HepG2 (cell line): ENCODE measurements around the gene P2RX6. TPM values are rescaled to one million over a fixed set of nuclear protein-coding genes. Genes with fewer than 3 reads are reported as not detected.

Experiments
- ATAC-seq: fragments of 200-7000 bp; cut with Tn5 transposase; 3 replicates; pipeline ENCODE4 v1.9.1; 2020; ENCODE audit warnings: mild to moderate bottlenecking, moderate library complexity
- BruUV-seq: library from RNA; stranded (reverse); fragments of 400-500 nt; replicated peaks from 2 replicates; lab custom pipeline; 2021; lab: Mats Ljungman, UMichigan
- CTCF ChIA-PET: fragments of 300-600 bp; formaldehyde crosslinking; extraction: SDS; loops from one replicate; lab custom pipeline; 2021; ENCODE audit warnings: low total read pairs, inconsistent platforms, low intra/inter-chr PET ratio; lab: Yijun Ruan, JAX
- POLR2A ChIA-PET: fragments of 350-600 bp; sonication (Branson Sonifier 250); formaldehyde crosslinking; loops from one replicate; lab custom pipeline; 2020; ENCODE audit warnings: antibody characterized with exemption, inconsistent platforms; lab: Yijun Ruan, JAX
- DNase-seq: peaks from one replicate; pipeline ENCODE4 v3.0.0-alpha.2; 2015; ENCODE audit warnings: low spot score
- FAIRE-seq: peaks from 3 replicates; lab custom pipeline; 2011; peaks lifted over from hg19 to GRCh38; lab: Jason Lieb, UNC
- H2AFZ ChIP-seq: one replicate; pipeline ENCODE4 v1.6.1; 2011; ENCODE audit warnings: low read length, inconsistent platforms
- H3K27ac ChIP-seq: fragments of 300-600 bp; 3 replicates; pipeline ENCODE4 v1.8.0; 2011; ENCODE audit warnings: mixed run types, mild to moderate bottlenecking, mixed read lengths, low read length, inconsistent platforms; ENCODE audit not compliant: insufficient read depth; ENCODE audit errors: extremely low read length
- H3K27me3 ChIP-seq, 2 experiments: fragments of 200-600 bp in 1 of 2; 2 replicates in 1 of 2; 3 replicates in 1 of 2; pipeline versions ENCODE4 v1.6.0 to v1.8.0; 2011; ENCODE audit warnings: low read length in 2 of 2, mild to moderate bottlenecking in 2 of 2, moderate library complexity in 2 of 2, inconsistent platforms in 1 of 2; ENCODE audit not compliant: insufficient read depth in 2 of 2, control insufficient read depth in 1 of 2
- H3K36me3 ChIP-seq, 2 experiments: fragments of 200-600 bp in 1 of 2; replicated peaks in 1 of 2; 2 replicates in 1 of 2; 3 replicates in 1 of 2; pipeline versions ENCODE4 v1.5.1 to v1.8.0; 2011; ENCODE audit warnings: low read length in 2 of 2, inconsistent platforms in 1 of 2; ENCODE audit not compliant: insufficient read depth in 2 of 2, control insufficient read depth in 1 of 2
- H3K4me1 ChIP-seq: 2 replicates; pipeline ENCODE4 v1.5.1; 2012; ENCODE audit warnings: low read length, inconsistent platforms; ENCODE audit not compliant: insufficient read depth
- H3K4me2 ChIP-seq: 2 replicates; pipeline ENCODE4 v1.6.0; 2011; ENCODE audit warnings: low read depth, low read length, inconsistent platforms
- H3K4me3 ChIP-seq, 3 experiments: fragments of 200-600 bp in 1 of 3; sonication (generic), shearing (Covaris generic) in 1 of 3; replicated peaks in 1 of 3; 2 replicates each; pipeline ENCODE4 v1.5.1; 2011 to 2016; ENCODE audit warnings: low read length in 3 of 3, inconsistent platforms in 2 of 3, low read depth in 2 of 3, mild to moderate bottlenecking in 2 of 3, control low read depth in 1 of 3, mixed read lengths in 1 of 3; ENCODE audit not compliant: insufficient read depth in 1 of 3
- H3K79me2 ChIP-seq: one replicate; pipeline ENCODE4 v1.6.1; 2011; ENCODE audit warnings: low read length, inconsistent platforms; ENCODE audit not compliant: insufficient read depth
- H3K9ac ChIP-seq: 2 replicates; pipeline ENCODE4 v1.6.0; 2011; ENCODE audit warnings: mild to moderate bottlenecking, low read depth, low read length, inconsistent platforms; ENCODE audit not compliant: insufficient read depth
- H3K9me3 ChIP-seq: 2 replicates; pipeline ENCODE4 v1.5.1; 2012; ENCODE audit warnings: mild to moderate bottlenecking, low read length
- H4K20me1 ChIP-seq: 2 replicates; pipeline ENCODE4 v1.6.0; 2011; ENCODE audit warnings: inconsistent platforms, mild to moderate bottlenecking, low read length, moderate library complexity; ENCODE audit not compliant: insufficient read depth
- BRCA1 ChIP-seq: sonication (generic); formaldehyde crosslinking; IDR thresholded peaks from 2 replicates; pipeline ENCODE4 v1.4.0; 2020; ENCODE audit warnings: missing genetic modification reagents
- KMT2A ChIP-seq: sonication (generic); formaldehyde crosslinking; IDR thresholded peaks from 2 replicates; pipeline ENCODE4 v1.4.0; 2020; ENCODE audit warnings: missing genetic modification reagents
- MAFG ChIP-seq: sonication (generic); formaldehyde crosslinking; IDR thresholded peaks from 2 replicates; pipeline ENCODE4 v1.5.1; 2020; ENCODE audit warnings: mild to moderate bottlenecking, missing genetic modification reagents
- MEIS1 ChIP-seq: sonication (generic); formaldehyde crosslinking; IDR thresholded peaks from 2 replicates; pipeline ENCODE4 v1.9.0; 2021; ENCODE audit warnings: mild to moderate bottlenecking, missing genetic modification reagents, moderate library complexity, borderline replicate concordance
- NFATC3 ChIP-seq: sonication (generic); formaldehyde crosslinking; IDR thresholded peaks from 2 replicates; pipeline ENCODE4 v1.5.1; 2020; ENCODE audit warnings: mild to moderate bottlenecking, missing genetic modification reagents
- RFX1 ChIP-seq: fragments of 450-650 bp; IDR thresholded peaks from 2 replicates; pipeline ENCODE4 v1.6.1; 2017
- SKI ChIP-seq: fragments of 450-650 bp; IDR thresholded peaks from one replicate; pipeline ENCODE4 v1.6.1; 2018; ENCODE audit warnings: mild to moderate bottlenecking; ENCODE audit not compliant: partially characterized antibody
- SMARCE1 ChIP-seq: fragments of 450-650 bp; IDR thresholded peaks from 2 replicates; pipeline ENCODE4 v1.6.1; 2017; ENCODE audit warnings: borderline replicate concordance
- SOX6 ChIP-seq, 2 experiments: fragments of 450-650 bp in 1 of 2; sonication (generic) in 1 of 2; formaldehyde crosslinking in 1 of 2; IDR thresholded peaks; 2 replicates each; pipeline versions ENCODE4 v1.4.0 to v1.6.1; 2017 to 2020; ENCODE audit warnings: antibody characterized with exemption in 1 of 2, mild to moderate bottlenecking in 1 of 2, missing genetic modification reagents in 1 of 2
- U2AF2 ChIP-seq: fragments of 200-400 bp; formaldehyde crosslinking; IDR thresholded peaks from 2 replicates; pipeline ENCODE4 v1.6.1; 2017; ENCODE audit warnings: low read depth, mild to moderate bottlenecking, low read length
- ZFP82 ChIP-seq: sonication (generic); formaldehyde crosslinking; IDR thresholded peaks from 2 replicates; pipeline ENCODE4 v1.5.1; 2020; ENCODE audit warnings: mild to moderate bottlenecking, missing genetic modification reagents, borderline replicate concordance
- ZFX ChIP-seq: sonication (generic); formaldehyde crosslinking; IDR thresholded peaks from 2 replicates; pipeline ENCODE4 v1.4.0; 2020; ENCODE audit warnings: mild to moderate bottlenecking, low read depth, missing genetic modification reagents, moderate library complexity
- ZNF230 ChIP-seq: sonication (generic); formaldehyde crosslinking; IDR thresholded peaks from 2 replicates; pipeline ENCODE4 v1.4.0; 2020; ENCODE audit warnings: mild to moderate bottlenecking, missing genetic modification reagents
- ZNF331 ChIP-seq: sonication (generic); formaldehyde crosslinking; IDR thresholded peaks from 2 replicates; pipeline ENCODE4 v1.4.0; 2020; ENCODE audit warnings: missing genetic modification reagents
- ZNF614 ChIP-seq: IDR thresholded peaks from 2 replicates; pipeline ENCODE4 v1.6.1; 2018; ENCODE audit warnings: missing biosample characterization, missing genetic modification reagents, inconsistent platforms, borderline replicate concordance
- ZSCAN31 ChIP-seq: sonication (generic); formaldehyde crosslinking; IDR thresholded peaks from 2 replicates; pipeline ENCODE4 v1.5.0; 2020; ENCODE audit warnings: low read depth, mild to moderate bottlenecking, missing genetic modification reagents
- WGBS: methylation state at CpG from one replicate; pipeline ENCODE4 v1.1.6; 2017; ENCODE audit warnings: low lambda C conversion rate; 5-methylcytosine and 5-hydroxymethylcytosine counted together
- in situ Hi-C: cut with HindIII; loops from 2 replicates; pipeline ENCODE4 v1.10.0; 2017; ENCODE audit warnings: low pct_unique_long_range_greater_than_20kb; ENCODE audit not compliant: extremely low pct_ligation_motif_present
- intact Hi-C: fragments of 100-400 bp; cut with micrococcal nuclease; formaldehyde crosslinking; loops from one replicate; pipeline ENCODE4 v1.10.0; 2022; ENCODE audit not compliant: unreplicated experiment
- polyA plus RNA-seq, 8 experiments: library from polyadenylated mRNA; depleted of rRNA in 3 of 8; stranded (reverse) in 7 of 8; unstranded in 1 of 8; fragments of >200 nt; fragmentation: Illumina TruSeq in 4 of 8; extraction: Trizol in 4 of 8; gene quantifications; 2 replicates each; pipeline versions ENCODE4 v1.2.1 to v1.2.3, GENCODE V29; 2011 to 2016; ENCODE audit warnings: low read depth in 4 of 8, missing spikeins in 1 of 8, mixed read lengths in 1 of 8; ENCODE audit not compliant: insufficient read depth in 1 of 8
- total RNA-seq, 5 experiments: library from RNA; depleted of rRNA; stranded (reverse); fragments of >200 nt; fragmentation: Illumina TruSeq; extraction: Trizol; gene quantifications; 2 replicates each; pipeline ENCODE4 v1.2.3, GENCODE V29; 2016; ENCODE audit warnings: low read depth in 1 of 5
- TF ChIP-seq, protein P1 (sequence below): sonication (generic); formaldehyde crosslinking; IDR thresholded peaks from 2 replicates; pipeline ENCODE4 v1.4.0; 2020; ENCODE audit warnings: missing genetic modification reagents
- TF ChIP-seq, protein P2 (sequence below): sonication (generic); formaldehyde crosslinking; IDR thresholded peaks from 2 replicates; pipeline ENCODE4 v1.4.0; 2020; ENCODE audit warnings: mild to moderate bottlenecking, low read depth, missing genetic modification reagents

P2RX6 gene
- total and polyA plus RNA-seq, 2 of the 13 experiments (the other 11 are each of a cell fraction or from before 2014, with no cell fraction given) = 0.04 to 0.12 TPM

DNA sequence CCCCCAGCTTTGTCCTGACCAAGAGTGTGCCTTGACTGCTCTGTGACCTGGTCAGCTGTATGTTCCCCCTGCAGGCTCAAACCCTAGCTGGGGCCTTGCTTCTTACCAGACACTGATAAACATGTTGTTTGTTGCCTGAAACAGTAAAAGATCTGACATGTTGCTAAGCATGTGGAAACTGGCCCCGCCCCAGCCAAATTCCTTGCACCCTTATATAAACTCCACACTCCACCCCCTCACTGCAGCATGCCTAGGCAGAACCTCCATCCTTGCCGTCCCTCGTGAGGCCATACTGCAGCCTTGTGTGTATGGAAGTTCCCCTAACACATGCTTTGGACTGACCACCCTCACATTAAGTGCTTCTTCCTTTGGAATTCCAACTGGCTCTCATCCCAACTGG, 58.1 kb downstream of the P2RX6 start:
- ATAC-seq (no peak), FAIRE-seq (no peak), DNase-seq (no peak)
- Histone ChIP-seq H3K4me3 (no peak overlapping the region), H3K27ac (no peak overlapping the region), H3K4me1 (peaks cover 9% of the 10 kb centered on the region), H2AFZ (no peak overlapping the region), H3K9me3 (no peaks in the 10 kb centered on the region), H3K9ac (no peak overlapping the region), H3K36me3 (no peaks in the 10 kb centered on the region), H3K4me2 (no peak overlapping the region), H3K79me2 (no peaks in the 10 kb centered on the region), H4K20me1 (no peaks in the 10 kb centered on the region), H3K27me3 (peaks cover 3 to 29% of the 10 kb centered on the region in 2 experiments; a peak in 4 of 5 replicates)
- ChIA-PET CTCF (no interaction called here), POLR2A (no interaction called here)
- BruUV-seq = no TSS peak
- TF ChIP-seq RFX1 = no peak
- no peak for TF ChIP-seq ZFP82 (CRISPR knock-in tag)
- TF ChIP-seq, protein P1, sequence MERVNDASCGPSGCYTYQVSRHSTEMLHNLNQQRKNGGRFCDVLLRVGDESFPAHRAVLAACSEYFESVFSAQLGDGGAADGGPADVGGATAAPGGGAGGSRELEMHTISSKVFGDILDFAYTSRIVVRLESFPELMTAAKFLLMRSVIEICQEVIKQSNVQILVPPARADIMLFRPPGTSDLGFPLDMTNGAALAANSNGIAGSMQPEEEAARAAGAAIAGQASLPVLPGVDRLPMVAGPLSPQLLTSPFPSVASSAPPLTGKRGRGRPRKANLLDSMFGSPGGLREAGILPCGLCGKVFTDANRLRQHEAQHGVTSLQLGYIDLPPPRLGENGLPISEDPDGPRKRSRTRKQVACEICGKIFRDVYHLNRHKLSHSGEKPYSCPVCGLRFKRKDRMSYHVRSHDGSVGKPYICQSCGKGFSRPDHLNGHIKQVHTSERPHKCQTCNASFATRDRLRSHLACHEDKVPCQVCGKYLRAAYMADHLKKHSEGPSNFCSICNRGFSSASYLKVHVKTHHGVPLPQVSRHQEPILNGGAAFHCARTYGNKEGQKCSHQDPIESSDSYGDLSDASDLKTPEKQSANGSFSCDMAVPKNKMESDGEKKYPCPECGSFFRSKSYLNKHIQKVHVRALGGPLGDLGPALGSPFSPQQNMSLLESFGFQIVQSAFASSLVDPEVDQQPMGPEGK (CRISPR knock-in tag) = no peak
- no peak for TF ChIP-seq U2AF2
- TF ChIP-seq ZNF614 (CRISPR knock-in tag) = no peak
- TF ChIP-seq SMARCE1 = no peak
- no peak for TF ChIP-seq ZNF230 (CRISPR knock-in tag)
- TF ChIP-seq ZNF331 (CRISPR knock-in tag) = no peak
- TF ChIP-seq BRCA1 (CRISPR knock-in tag) = no peak
- TF ChIP-seq SOX6 (IDR thresholded peaks at IDR 0.05) = no peak
- no peak for TF ChIP-seq SOX6 (CRISPR knock-in tag; IDR thresholded peaks at IDR 0.05)
- TF ChIP-seq MEIS1 (CRISPR knock-in tag) = no peak
- TF ChIP-seq MAFG (CRISPR knock-in tag) = no peak
- no peak for TF ChIP-seq ZSCAN31 (CRISPR knock-in tag)
- TF ChIP-seq, protein P2, sequence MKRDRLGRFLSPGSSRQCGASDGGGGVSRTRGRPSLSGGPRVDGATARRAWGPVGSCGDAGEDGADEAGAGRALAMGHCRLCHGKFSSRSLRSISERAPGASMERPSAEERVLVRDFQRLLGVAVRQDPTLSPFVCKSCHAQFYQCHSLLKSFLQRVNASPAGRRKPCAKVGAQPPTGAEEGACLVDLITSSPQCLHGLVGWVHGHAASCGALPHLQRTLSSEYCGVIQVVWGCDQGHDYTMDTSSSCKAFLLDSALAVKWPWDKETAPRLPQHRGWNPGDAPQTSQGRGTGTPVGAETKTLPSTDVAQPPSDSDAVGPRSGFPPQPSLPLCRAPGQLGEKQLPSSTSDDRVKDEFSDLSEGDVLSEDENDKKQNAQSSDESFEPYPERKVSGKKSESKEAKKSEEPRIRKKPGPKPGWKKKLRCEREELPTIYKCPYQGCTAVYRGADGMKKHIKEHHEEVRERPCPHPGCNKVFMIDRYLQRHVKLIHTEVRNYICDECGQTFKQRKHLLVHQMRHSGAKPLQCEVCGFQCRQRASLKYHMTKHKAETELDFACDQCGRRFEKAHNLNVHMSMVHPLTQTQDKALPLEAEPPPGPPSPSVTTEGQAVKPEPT (CRISPR knock-in tag) = no peak
- TF ChIP-seq SKI = no peak
- no peak for TF ChIP-seq ZFX
- TF ChIP-seq NFATC3 (CRISPR knock-in tag) = no peak
- TF ChIP-seq KMT2A (CRISPR knock-in tag) = no peak
- in situ Hi-C loops (no loop called here), intact Hi-C loops (no loop called here)
- 19% methylated on average over 3 of the region's 3 CpGs for WGBS
